ENCODE results near the gene TOPAZ1. TPM values are rescaled to one million over a fixed set of nuclear protein-coding genes. Genes with fewer than 3 reads are reported as not detected.
A peak's percentile ranks its signal among the peaks of the same experiment; 100 is the strongest.

TOPAZ1 gene
- total RNA-seq, 5 donors from 2014 or later (not counting 1 experiment from before 2014, with no cell fraction given), result not detected

DNA sequence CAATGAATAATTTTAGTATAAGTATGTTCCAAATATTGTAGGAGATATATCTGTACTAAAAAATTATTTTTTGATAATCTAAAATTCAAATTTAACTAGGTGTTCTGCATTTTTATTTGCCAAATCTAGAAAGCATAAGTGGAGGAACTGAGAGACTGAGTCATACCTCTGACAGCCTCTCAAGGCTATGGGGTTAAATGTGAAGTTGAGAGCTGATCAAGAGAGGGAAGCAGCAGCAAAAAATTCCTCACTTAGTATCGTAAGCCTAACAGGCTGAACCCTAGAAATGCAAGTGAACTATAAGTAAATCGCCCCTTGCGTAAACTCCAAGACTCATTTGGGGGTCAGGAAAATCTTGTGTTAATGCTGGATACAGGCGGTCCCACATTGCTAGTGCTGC is 12.8 kb upstream of the TOPAZ1 start:
- no CpG with 5 or more reads among the region's 4 CpGs for WGBS (ENCODE audit: insufficient coverage)
- POLR2A ChIA-PET, result no interaction called here
- Histone ChIP-seq H3K9me3 (no peaks in the 10 kb centered on the region), H3K4me3 (ENCODE audit: control insufficient read depth in 1 of 2, extremely low read depth in 1 of 2, low read length in 1 of 2) (no peak overlapping the region), H3K27ac (ENCODE audit: low read length) (no peak overlapping the region), H3K36me3 (ENCODE audit: control insufficient read depth in 2 of 2, extremely low read depth in 1 of 2, insufficient read depth in 1 of 2, low read length in 1 of 2) (no peaks in the 10 kb centered on the region), H3K27me3 (replicated peaks in 1 of 2; ENCODE audit: control insufficient read depth in 2 of 2, extremely low read depth in 1 of 2, insufficient read depth in 2 of 2, low read length in 1 of 2) (no peaks in the 10 kb centered on the region), H3K4me1 (ENCODE audit: control insufficient read depth in 1 of 2, extremely low read depth in 1 of 2, insufficient read depth in 2 of 2, low read length in 2 of 2) (peaks cover 0 to 14% of the 10 kb centered on the region in 2 experiments)
- H3K27ac Mint-ChIP-seq, result no peak overlapping the region
- no peak overlapping the region for H3K4me3 Mint-ChIP-seq
- peaks cover 0 to 6% (median 4%) of the 10 kb centered on the region in 3 donors for H3K4me1 Mint-ChIP-seq
- no peaks in the 10 kb centered on the region for H3K9me3 Mint-ChIP-seq
- CTCF ChIA-PET, result no interaction called here
- DNase-seq (no peak), ATAC-seq (replicated peaks in 1 of 4) (no peak)
- no peaks in the 10 kb centered on the region for H3K36me3 Mint-ChIP-seq
- peaks cover 12 to 13% of the 10 kb centered on the region in 2 donors for H3K27me3 Mint-ChIP-seq

DNA sequence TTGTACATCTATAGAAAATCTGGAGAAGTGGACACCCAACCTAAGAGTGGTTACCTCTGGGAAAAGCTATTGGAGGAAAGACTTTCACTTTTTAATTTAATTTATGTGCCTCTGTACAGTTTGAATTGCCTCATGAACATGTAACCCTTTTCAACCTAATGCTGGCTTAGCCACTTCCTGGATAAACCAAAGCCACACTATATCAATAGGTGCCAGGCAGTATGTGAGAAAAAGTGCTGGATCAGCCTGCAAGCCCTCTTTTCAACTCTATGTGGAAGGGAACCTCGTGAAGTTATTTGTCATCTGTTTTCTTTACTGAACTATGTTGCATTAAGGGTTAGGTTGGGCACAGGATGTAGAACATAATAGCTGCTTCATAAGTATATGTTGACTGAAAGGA is 9.3 kb upstream of the TOPAZ1 start:
- DNase-seq (peak in 1 of 35 experiments; percentile 9), ATAC-seq (replicated peaks in 1 of 4) (peak; percentile 41 to 70 (median 48))
- Mint-ChIP-seq H3K9me3 (no peaks in the 10 kb centered on the region), H3K27ac (no peak overlapping the region), H3K4me3 (no peak overlapping the region), H3K36me3 (no peaks in the 10 kb centered on the region), H3K4me1 (peaks cover 8 to 13% (median 11%) of the 10 kb centered on the region in 3 donors), H3K27me3 (peaks cover 7 to 8% of the 10 kb centered on the region in 2 donors)
- WGBS (ENCODE audit: insufficient coverage), result no CpG with 5 or more reads among the region's 1 CpG
- no peaks in the 10 kb centered on the region for H3K36me3 ChIP-seq (ENCODE audit: control insufficient read depth in 2 of 2, extremely low read depth in 1 of 2, insufficient read depth in 1 of 2, low read length in 1 of 2)
- H3K4me3 ChIP-seq (ENCODE audit: control insufficient read depth in 1 of 2, extremely low read depth in 1 of 2, low read length in 1 of 2), result no peak overlapping the region
- peaks cover 3 to 10% of the 10 kb centered on the region in 2 experiments for H3K4me1 ChIP-seq (ENCODE audit: control insufficient read depth in 1 of 2, extremely low read depth in 1 of 2, insufficient read depth in 2 of 2, low read length in 2 of 2)
- no peaks in the 10 kb centered on the region for H3K9me3 ChIP-seq
- peaks cover 0 to under 1% of the 10 kb centered on the region in 2 experiments for H3K27me3 ChIP-seq (replicated peaks in 1 of 2; ENCODE audit: control insufficient read depth in 2 of 2, extremely low read depth in 1 of 2, insufficient read depth in 2 of 2, low read length in 1 of 2)
- ChIA-PET CTCF (interaction anchor here in 1 of 2 donors (0.6 kb wide), 1 partner anchor 258 kb away, joined by 3 read pairs; no protein-coding TSS in a partner anchor), POLR2A (interaction anchor here in 1 of 2 donors (0.6 kb wide), 1 partner anchor 48 kb away, joined by 3 read pairs; no protein-coding TSS in a partner anchor)
- H3K27ac ChIP-seq (ENCODE audit: low read length), result no peak overlapping the region

- Histone ChIP-seq H3K27me3 (replicated peaks in 1 of 2; ENCODE audit: control insufficient read depth in 2 of 2, extremely low read depth in 1 of 2, insufficient read depth in 2 of 2, low read length in 1 of 2) (peaks cover 0 to 3% of the 10 kb centered on the region in 2 experiments), H3K36me3 (ENCODE audit: control insufficient read depth in 2 of 2, extremely low read depth in 1 of 2, insufficient read depth in 1 of 2, low read length in 1 of 2) (no peaks in the 10 kb centered on the region), H3K4me3 (ENCODE audit: control insufficient read depth in 1 of 2, extremely low read depth in 1 of 2, low read length in 1 of 2) (no peak overlapping the region), H3K9me3 (no peaks in the 10 kb centered on the region), H3K4me1 (ENCODE audit: control insufficient read depth in 1 of 2, extremely low read depth in 1 of 2, insufficient read depth in 2 of 2, low read length in 2 of 2) (peaks cover 3 to 9% of the 10 kb centered on the region in 2 experiments), H3K27ac (ENCODE audit: low read length) (no peak overlapping the region)
- Mint-ChIP-seq H3K4me1 (peaks cover 8 to 12% (median 11%) of the 10 kb centered on the region in 3 donors), H3K27ac (no peak overlapping the region), H3K9me3 (no peaks in the 10 kb centered on the region), H3K4me3 (no peak overlapping the region), H3K27me3 (peaks cover 7 to 10% of the 10 kb centered on the region in 2 donors), H3K36me3 (no peaks in the 10 kb centered on the region)
- CTCF ChIA-PET, result interaction anchor here in 1 of 2 donors (0.7 kb wide), 1 partner anchor 22 kb away, joined by 3 read pairs; no protein-coding TSS in a partner anchor
- WGBS (ENCODE audit: insufficient coverage), result 73% methylated on average over 2 of the region's 6 CpGs
- ATAC-seq (replicated peaks in 1 of 4) (no peak), DNase-seq (no peak)
- POLR2A ChIA-PET, result interaction anchor here in 1 of 2 donors (0.7 kb wide), 1 partner anchor 419 kb away, joined by 6 read pairs; no protein-coding TSS in a partner anchor
Measured at GRCh38 chr3:44234648-44235268, 6.9 kb upstream of the TOPAZ1 start.

GRCh38 chr3:44235604-44236484 is 5.8 kb upstream of the TOPAZ1 start:
- POLR2A ChIA-PET, result interaction anchor here in 1 of 2 donors (0.7 kb wide), 1 partner anchor 420 kb away, joined by 6 read pairs; no protein-coding TSS in a partner anchor
- no peak overlapping the region for H3K4me3 ChIP-seq (ENCODE audit: control insufficient read depth in 1 of 2, extremely low read depth in 1 of 2, low read length in 1 of 2)
- 47% methylated on average over 6 of the region's 16 CpGs for whole genome bisulfite sequencing (ENCODE audit: insufficient coverage)
- peak in 34 of 35 experiments; percentile 27 to 76 (median 38) for DNase-seq
- no peaks in the 10 kb centered on the region for H3K36me3 Mint-ChIP-seq
- H3K4me1 Mint-ChIP-seq, result peaks cover 8 to 12% (median 11%) of the 10 kb centered on the region in 3 donors
- peaks cover 0 to 3% of the 10 kb centered on the region in 2 experiments for H3K27me3 ChIP-seq (replicated peaks in 1 of 2; ENCODE audit: control insufficient read depth in 2 of 2, extremely low read depth in 1 of 2, insufficient read depth in 2 of 2, low read length in 1 of 2)
- peaks cover 7 to 10% of the 10 kb centered on the region in 2 donors for H3K27me3 Mint-ChIP-seq
- H3K4me1 ChIP-seq (ENCODE audit: control insufficient read depth in 1 of 2, extremely low read depth in 1 of 2, insufficient read depth in 2 of 2, low read length in 2 of 2), result peaks cover 3 to 9% of the 10 kb centered on the region in 2 experiments
- peak; percentile 86 to 96 (median 93) for ATAC-seq (replicated peaks in 1 of 4)
- H3K9me3 Mint-ChIP-seq, result no peaks in the 10 kb centered on the region
- H3K27ac ChIP-seq (ENCODE audit: low read length), result no peak overlapping the region
- CTCF ChIA-PET, result interaction anchor here in 1 of 2 donors (1.2 kb wide), 1 partner anchor 9 kb away, joined by 3 read pairs; no protein-coding TSS in a partner anchor
- H3K27ac Mint-ChIP-seq, result no peak overlapping the region
- H3K36me3 ChIP-seq (ENCODE audit: control insufficient read depth in 2 of 2, extremely low read depth in 1 of 2, insufficient read depth in 1 of 2, low read length in 1 of 2), result no peaks in the 10 kb centered on the region
- H3K9me3 ChIP-seq, result no peaks in the 10 kb centered on the region
- H3K4me3 Mint-ChIP-seq, result no peak overlapping the region

DNA sequence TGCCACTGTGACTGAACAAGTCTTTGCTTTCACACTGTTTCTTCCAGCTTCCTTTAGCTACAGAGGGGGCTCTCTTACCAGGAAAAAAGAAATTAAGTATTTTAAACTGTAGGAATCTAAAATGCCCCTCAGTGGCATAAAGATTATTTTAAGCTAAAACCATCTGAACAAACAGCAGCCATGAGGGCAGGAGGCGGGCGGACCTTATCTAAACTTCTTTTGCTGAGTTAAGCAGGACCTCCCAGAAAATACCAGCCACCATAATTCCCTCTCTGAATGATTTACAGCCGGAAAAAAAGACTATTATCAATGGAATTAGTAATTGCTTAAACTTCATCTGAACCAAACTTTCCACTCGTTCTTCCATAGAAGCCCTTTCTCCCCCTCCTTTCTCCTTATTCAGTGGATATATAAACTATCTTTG is 5.2 kb upstream of the TOPAZ1 start:
- 100% methylated on average over 2 of the region's 4 CpGs for WGBS (ENCODE audit: insufficient coverage)
- Mint-ChIP-seq H3K27me3 (peaks cover 11 to 15% of the 10 kb centered on the region in 2 donors), H3K4me1 (peaks cover 8 to 12% (median 11%) of the 10 kb centered on the region in 3 donors), H3K9me3 (no peaks in the 10 kb centered on the region), H3K36me3 (no peaks in the 10 kb centered on the region), H3K27ac (no peak overlapping the region), H3K4me3 (no peak overlapping the region)
- no peak overlapping the region for H3K4me3 ChIP-seq (ENCODE audit: control insufficient read depth in 1 of 2, extremely low read depth in 1 of 2, low read length in 1 of 2)
- peaks cover 3 to 9% of the 10 kb centered on the region in 2 experiments for H3K4me1 ChIP-seq (ENCODE audit: control insufficient read depth in 1 of 2, extremely low read depth in 1 of 2, insufficient read depth in 2 of 2, low read length in 2 of 2)
- no peak for DNase-seq
- H3K9me3 ChIP-seq, result no peaks in the 10 kb centered on the region
- no peaks in the 10 kb centered on the region for H3K36me3 ChIP-seq (ENCODE audit: control insufficient read depth in 2 of 2, extremely low read depth in 1 of 2, insufficient read depth in 1 of 2, low read length in 1 of 2)
- no peak overlapping the region for H3K27ac ChIP-seq (ENCODE audit: low read length)
- ATAC-seq (replicated peaks in 1 of 4), result no peak
- ChIA-PET CTCF (interaction anchor here (0.6 to 1.3 kb wide), 4 partner anchors 8 to 692 kb away, joined by 3 read pairs; no protein-coding TSS in a partner anchor), POLR2A (no interaction called here)
- H3K27me3 ChIP-seq (replicated peaks in 1 of 2; ENCODE audit: control insufficient read depth in 2 of 2, extremely low read depth in 1 of 2, insufficient read depth in 2 of 2, low read length in 1 of 2), result peaks cover 0 to 3% of the 10 kb centered on the region in 2 experiments

DNA sequence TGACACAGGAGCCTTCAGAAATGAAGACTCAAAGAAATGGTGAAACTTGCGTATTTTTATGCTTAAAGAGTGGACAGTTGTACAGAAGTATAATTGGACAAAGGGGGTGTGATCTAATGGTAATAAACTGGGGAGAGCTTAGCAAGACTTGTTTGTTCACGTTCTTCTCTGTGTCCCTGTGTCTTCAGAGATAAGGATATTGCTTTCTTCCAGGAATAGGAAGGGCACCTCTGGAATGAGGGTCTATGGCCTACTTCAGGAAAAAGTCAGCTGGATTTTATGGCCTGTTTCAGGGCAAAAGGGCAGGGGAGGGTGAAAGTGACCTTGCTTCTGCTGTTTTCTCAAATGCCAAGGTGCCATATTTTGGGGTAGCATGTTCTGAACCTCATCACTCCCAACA is 4.5 kb upstream of the TOPAZ1 start:
- H3K27me3 ChIP-seq (replicated peaks in 1 of 2; ENCODE audit: control insufficient read depth in 2 of 2, extremely low read depth in 1 of 2, insufficient read depth in 2 of 2, low read length in 1 of 2), result peaks cover 0 to 3% of the 10 kb centered on the region in 2 experiments
- Mint-ChIP-seq H3K9me3 (no peaks in the 10 kb centered on the region), H3K4me3 (no peak overlapping the region), H3K27me3 (peaks cover 11 to 15% of the 10 kb centered on the region in 2 donors), H3K27ac (no peak overlapping the region), H3K4me1 (peaks cover 8 to 12% (median 11%) of the 10 kb centered on the region in 3 donors), H3K36me3 (no peaks in the 10 kb centered on the region)
- DNase-seq, result no peak
- H3K27ac ChIP-seq (ENCODE audit: low read length), result no peak overlapping the region
- ChIA-PET CTCF (interaction anchor here (0.8 to 1.3 kb wide), 3 partner anchors 10 to 693 kb away, joined by 3 read pairs; no protein-coding TSS in a partner anchor), POLR2A (no interaction called here)
- H3K4me1 ChIP-seq (ENCODE audit: control insufficient read depth in 1 of 2, extremely low read depth in 1 of 2, insufficient read depth in 2 of 2, low read length in 2 of 2), result peaks cover 3 to 8% of the 10 kb centered on the region in 2 experiments
- 63% methylated on average over 2 of the region's 2 CpGs for WGBS (ENCODE audit: insufficient coverage)
- no peak for ATAC-seq (replicated peaks in 1 of 4)
- no peaks in the 10 kb centered on the region for H3K9me3 ChIP-seq
- H3K4me3 ChIP-seq (ENCODE audit: control insufficient read depth in 1 of 2, extremely low read depth in 1 of 2, low read length in 1 of 2), result no peak overlapping the region
- no peaks in the 10 kb centered on the region for H3K36me3 ChIP-seq (ENCODE audit: control insufficient read depth in 2 of 2, extremely low read depth in 1 of 2, insufficient read depth in 1 of 2, low read length in 1 of 2)
